ENCODE measurements around the gene ELOVL6. TPM values are rescaled to one million over a fixed set of nuclear protein-coding genes. Genes with fewer than 3 reads are reported as not detected.

Gene ELOVL6
- total and polyA plus RNA-seq, 2 donors (not counting 1 experiment from before 2014, with no cell fraction given) = 15.0 to 43.4 TPM

GRCh38 chr4:110211770-110212061, 13.3 kb upstream of the ELOVL6 start:
- TF ChIP-seq EZH2 (IDR thresholded peaks at IDR 0.05; ENCODE audit: low read length, missing control alignments) (no peak), CTCF (conservative IDR thresholded peaks at IDR 0.05 in 1 of 2, IDR thresholded peaks at IDR 0.05 in 1 of 2; ENCODE audit: low read depth in 1 of 2, low read length in 2 of 2) (no peak)
- Histone ChIP-seq H2AFZ (ENCODE audit: low read length) (no peak overlapping the region), H3K36me3 (ENCODE audit: control insufficient read depth, insufficient read depth, low read length) (no peaks in the 10 kb centered on the region), H4K20me1 (ENCODE audit: control insufficient read depth, extremely low read depth, insufficient read depth, low read length) (no peaks in the 10 kb centered on the region), H3K27ac (ENCODE audit: insufficient read depth, low read length) (no peak overlapping the region), H3K9ac (ENCODE audit: insufficient read depth, low read length) (no peak overlapping the region), H3K27me3 (ENCODE audit: control insufficient read depth, insufficient read depth, low read length) (no peaks in the 10 kb centered on the region), H3K9me3 (ENCODE audit: control insufficient read depth, insufficient read depth, low read depth, low read length) (no peaks in the 10 kb centered on the region), H3K79me2 (ENCODE audit: control insufficient read depth, insufficient read depth, low read length) (no peaks in the 10 kb centered on the region), H3K4me2 (ENCODE audit: extremely low read depth, insufficient read depth, low read length) (no peak overlapping the region), H3K4me1 (ENCODE audit: control insufficient read depth, extremely low read depth, insufficient read depth, low read length) (no peaks in the 10 kb centered on the region), H3K4me3 (replicated peaks in 1 of 4; ENCODE audit: control extremely low read depth in 1 of 4, insufficient read depth in 1 of 4, low read depth in 3 of 4, low read length in 4 of 4) (no peak overlapping the region)
- DNase-seq (ENCODE audit: low read depth in 2 of 2) = no peak

GRCh38 chr4:110211007-110211769, 12.8 kb upstream of the ELOVL6 start:
- H3K4me1 ChIP-seq (ENCODE audit: control insufficient read depth, extremely low read depth, insufficient read depth, low read length) = no peaks in the 10 kb centered on the region
- TF ChIP-seq CTCF (conservative IDR thresholded peaks at IDR 0.05 in 1 of 2, IDR thresholded peaks at IDR 0.05 in 1 of 2; ENCODE audit: low read depth in 1 of 2, low read length in 2 of 2) (peak; percentile 83 to 91), EZH2 (IDR thresholded peaks at IDR 0.05; ENCODE audit: low read length, missing control alignments) (no peak)
- no peak overlapping the region for H3K4me2 ChIP-seq (ENCODE audit: extremely low read depth, insufficient read depth, low read length)
- H3K4me3 ChIP-seq (replicated peaks in 1 of 4; ENCODE audit: control extremely low read depth in 1 of 4, insufficient read depth in 1 of 4, low read depth in 3 of 4, low read length in 4 of 4) = no peak overlapping the region
- H4K20me1 ChIP-seq (ENCODE audit: control insufficient read depth, extremely low read depth, insufficient read depth, low read length) = no peaks in the 10 kb centered on the region
- no peak overlapping the region for H2AFZ ChIP-seq (ENCODE audit: low read length)
- no peak overlapping the region for H3K27ac ChIP-seq (ENCODE audit: insufficient read depth, low read length)
- no peaks in the 10 kb centered on the region for H3K79me2 ChIP-seq (ENCODE audit: control insufficient read depth, insufficient read depth, low read length)
- no peaks in the 10 kb centered on the region for H3K9me3 ChIP-seq (ENCODE audit: control insufficient read depth, insufficient read depth, low read depth, low read length)
- DNase-seq (ENCODE audit: low read depth in 2 of 2) = peak; percentile 51 to 74
- H3K9ac ChIP-seq (ENCODE audit: insufficient read depth, low read length) = no peak overlapping the region
- H3K27me3 ChIP-seq (ENCODE audit: control insufficient read depth, insufficient read depth, low read length) = no peaks in the 10 kb centered on the region
- H3K36me3 ChIP-seq (ENCODE audit: control insufficient read depth, insufficient read depth, low read length) = no peaks in the 10 kb centered on the region

- H3K9me3 ChIP-seq (ENCODE audit: control insufficient read depth, insufficient read depth, low read depth, low read length) = no peaks in the 10 kb centered on the region
- TF ChIP-seq CTCF (conservative IDR thresholded peaks at IDR 0.05 in 1 of 2, IDR thresholded peaks at IDR 0.05 in 1 of 2; ENCODE audit: low read depth in 1 of 2, low read length in 2 of 2) (no peak), EZH2 (IDR thresholded peaks at IDR 0.05; ENCODE audit: low read length, missing control alignments) (no peak)
- no peaks in the 10 kb centered on the region for H3K27me3 ChIP-seq (ENCODE audit: control insufficient read depth, insufficient read depth, low read length)
- H2AFZ ChIP-seq (ENCODE audit: low read length) = no peak overlapping the region
- H3K9ac ChIP-seq (ENCODE audit: insufficient read depth, low read length) = no peak overlapping the region
- H3K79me2 ChIP-seq (ENCODE audit: control insufficient read depth, insufficient read depth, low read length) = no peaks in the 10 kb centered on the region
- H3K4me2 ChIP-seq (ENCODE audit: extremely low read depth, insufficient read depth, low read length) = no peak overlapping the region
- H3K36me3 ChIP-seq (ENCODE audit: control insufficient read depth, insufficient read depth, low read length) = no peaks in the 10 kb centered on the region
- DNase-seq (ENCODE audit: low read depth in 2 of 2) = no peak
- H4K20me1 ChIP-seq (ENCODE audit: control insufficient read depth, extremely low read depth, insufficient read depth, low read length) = no peaks in the 10 kb centered on the region
- H3K4me1 ChIP-seq (ENCODE audit: control insufficient read depth, extremely low read depth, insufficient read depth, low read length) = no peaks in the 10 kb centered on the region
- no peak overlapping the region for H3K4me3 ChIP-seq (replicated peaks in 1 of 4; ENCODE audit: control extremely low read depth in 1 of 4, insufficient read depth in 1 of 4, low read depth in 3 of 4, low read length in 4 of 4)
- no peak overlapping the region for H3K27ac ChIP-seq (ENCODE audit: insufficient read depth, low read length)
These were observed 10.0 kb upstream of the ELOVL6 start for GRCh38 chr4:110208419-110208818.
